CD4-positive, alpha-beta memory T cell (primary cell): ENCODE results near the gene MXRA7. TPM values are rescaled to one million over a fixed set of nuclear protein-coding genes. Genes with fewer than 3 reads are reported as not detected.
"Not testable (repeated sequence)": the region's sequence is repeated elsewhere in the genome, so short reads cannot be mapped to it uniquely, and the experiment has no call there.

Source experiments
- CTCF ChIA-PET: fragments of 350-600 bp; sonication (Branson Sonifier 250); formaldehyde crosslinking; loops from one replicate; lab custom pipeline; 2021; ENCODE audit warnings: inconsistent platforms; ENCODE audit not compliant: partially characterized antibody; lab: Charles Lee
- POLR2A ChIA-PET: fragments of 350-600 bp; sonication (Branson Sonifier 250); formaldehyde crosslinking; loops from one replicate; lab custom pipeline; 2021; ENCODE audit not compliant: partially characterized antibody; lab: Charles Lee
- DNase-seq, 5 donors: peaks; one replicate each; pipeline versions ENCODE4 v3.0.0 to v3.0.0-alpha.2; 2020 to 2022; ENCODE audit warnings: mixed read lengths in 1 of 5
- H3K27ac ChIP-seq: one replicate; pipeline ENCODE4 v1.7.0; 2013; ENCODE audit warnings: low read depth, low read length
- H3K27me3 ChIP-seq: 2 replicates; pipeline ENCODE4 v1.7.0; 2013; ENCODE audit warnings: mild to moderate bottlenecking, low read length, moderate library complexity; ENCODE audit not compliant: insufficient read depth
- H3K36me3 ChIP-seq: 2 replicates; pipeline ENCODE4 v1.7.0; 2013; ENCODE audit warnings: mild to moderate bottlenecking, low read length, moderate library complexity; ENCODE audit not compliant: insufficient read depth
- H3K4me1 ChIP-seq: 2 replicates; pipeline ENCODE4 v1.7.0; 2013; ENCODE audit warnings: mild to moderate bottlenecking, low read length, moderate library complexity; ENCODE audit not compliant: insufficient read depth
- H3K4me3 ChIP-seq, 2 donors: one replicate each; pipeline ENCODE4 v1.7.0; 2013; ENCODE audit warnings: low read length in 2 of 2, mild to moderate bottlenecking in 1 of 2
- H3K9me3 ChIP-seq, 2 donors: one replicate each; pipeline ENCODE4 v1.7.0; 2013; ENCODE audit warnings: low read length in 2 of 2, control low read depth in 1 of 2; ENCODE audit not compliant: control insufficient read depth in 1 of 2
- H3K27ac Mint-ChIP-seq, 7 donors: one replicate each; pipeline ENCODE4 v1.8.0; 2020 to 2021; ENCODE audit warnings: mixed read lengths in 7 of 7, mild to moderate bottlenecking in 6 of 7, inconsistent platforms in 3 of 7, moderate library complexity in 3 of 7
- H3K27me3 Mint-ChIP-seq, 2 donors: one replicate each; pipeline ENCODE4 v1.8.0; 2020 to 2021; ENCODE audit warnings: mixed read lengths in 2 of 2
- H3K36me3 Mint-ChIP-seq, 2 donors: one replicate each; pipeline ENCODE4 v1.8.0; 2020 to 2021; ENCODE audit warnings: mixed read lengths in 2 of 2, inconsistent platforms in 1 of 2, mild to moderate bottlenecking in 1 of 2
- H3K4me1 Mint-ChIP-seq, 4 donors: one replicate each; pipeline ENCODE4 v1.8.0; 2020 to 2021; ENCODE audit warnings: mixed read lengths in 4 of 4, mild to moderate bottlenecking in 1 of 4
- H3K4me3 Mint-ChIP-seq, 8 donors: one replicate each; pipeline ENCODE4 v1.8.0; 2020 to 2021; ENCODE audit warnings: mixed read lengths in 8 of 8, mild to moderate bottlenecking in 7 of 8, moderate library complexity in 6 of 8, inconsistent platforms in 3 of 8
- H3K9me3 Mint-ChIP-seq, 8 donors: one replicate each; pipeline ENCODE4 v1.8.0; 2020 to 2021; ENCODE audit warnings: mixed read lengths in 8 of 8, mild to moderate bottlenecking in 5 of 8, inconsistent platforms in 3 of 8, moderate library complexity in 1 of 8
- intact Hi-C: fragments of 100-400 bp; cut with micrococcal nuclease; formaldehyde crosslinking; loops from one replicate; pipeline ENCODE4 v1.15.1; 2023
- polyA plus RNA-seq, 2 donors: library from polyadenylated mRNA; unstranded; fragments of 300-500 nt; fragmentation: Illumina TruSeq; gene quantifications; one replicate each; pipeline ENCODE4 v1.2.3, GENCODE V29; 2021
- total RNA-seq, 2 experiments: library from RNA; stranded (reverse); gene quantifications; one replicate each; pipeline ENCODE4 v1.2.3, GENCODE V29; 2021

MXRA7 gene
- total and polyA plus RNA-seq, 4 experiments from 2014 or later: 5.3 to 15.0 (median 7.7) TPM

DNA sequence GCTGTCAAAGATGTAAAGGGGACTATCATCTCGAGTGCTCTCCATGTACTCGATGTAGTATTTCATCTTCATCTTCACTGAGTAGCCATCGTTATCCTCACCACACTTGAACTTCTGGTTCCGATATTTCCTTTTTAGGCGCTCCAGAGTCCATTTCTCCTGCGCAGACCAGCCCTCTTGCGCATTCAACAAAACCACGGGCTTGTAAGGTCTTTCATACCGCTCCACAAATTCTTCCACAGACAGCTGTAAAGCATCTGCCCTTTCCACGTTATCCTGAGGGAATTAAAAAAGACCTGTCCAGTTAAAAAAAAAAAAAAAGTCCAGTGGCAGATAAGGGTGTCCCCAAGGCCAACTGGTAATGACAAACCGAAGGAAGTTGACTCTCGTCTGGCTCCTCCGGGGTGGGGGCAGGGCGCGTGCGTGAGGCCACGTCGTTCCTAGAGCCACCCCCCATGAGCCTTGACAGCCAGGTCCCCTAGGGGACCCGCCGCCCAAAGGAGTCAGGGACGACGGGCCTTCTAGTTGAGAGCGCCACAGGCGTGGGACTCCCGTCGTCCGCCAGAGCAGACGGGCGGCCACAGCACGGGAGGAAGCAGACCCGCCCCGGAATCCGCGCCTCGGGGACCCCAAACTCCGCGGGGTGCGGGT, 14.9 kb upstream of the MXRA7 start:
- Mint-ChIP-seq H3K4me1 (peaks cover 26 to 76% (median 50%) of the 10 kb centered on the region in 4 donors), H3K36me3 (peaks cover 21 to 61% of the 10 kb centered on the region in 2 donors), H3K9me3 (no peaks in the 10 kb centered on the region), H3K27ac (peak overlapping the region; percentile 94 to 98 (median 97)), H3K4me3 (peak overlapping the region; percentile 93 to 99 (median 96)), H3K27me3 (no peaks in the 10 kb centered on the region)
- Histone ChIP-seq H3K4me3 (peak overlapping the region; percentile 52 to 76), H3K9me3 (no peaks in the 10 kb centered on the region), H3K36me3 (peaks cover 44% of the 10 kb centered on the region), H3K27me3 (no peaks in the 10 kb centered on the region), H3K4me1 (peaks cover 72% of the 10 kb centered on the region), H3K27ac (peak overlapping the region; percentile 97)
- peak; percentile 66 to 83 (median 70) for DNase-seq
- CTCF ChIA-PET: interaction anchor here (0.7 to 6.3 kb wide), 5 partner anchors 11 to 1209 kb away, joined by 3 to 54 read pairs (median 4); partner anchors contain the start of gene TSEN54
- intact Hi-C loops: loop anchor here (1.0 to 5.0 kb wide), 6 partner anchors 12 to 208 kb away; partner anchors contain the start of gene SRSF2
- POLR2A ChIA-PET: interaction anchor here (0.6 to 9.5 kb wide), 17 partner anchors 10 to 1233 kb away, joined by 3 to 283 read pairs (median 8); partner anchors contain the start of genes MFSD11, MXRA7, RHBDF2 and SRSF2

DNA sequence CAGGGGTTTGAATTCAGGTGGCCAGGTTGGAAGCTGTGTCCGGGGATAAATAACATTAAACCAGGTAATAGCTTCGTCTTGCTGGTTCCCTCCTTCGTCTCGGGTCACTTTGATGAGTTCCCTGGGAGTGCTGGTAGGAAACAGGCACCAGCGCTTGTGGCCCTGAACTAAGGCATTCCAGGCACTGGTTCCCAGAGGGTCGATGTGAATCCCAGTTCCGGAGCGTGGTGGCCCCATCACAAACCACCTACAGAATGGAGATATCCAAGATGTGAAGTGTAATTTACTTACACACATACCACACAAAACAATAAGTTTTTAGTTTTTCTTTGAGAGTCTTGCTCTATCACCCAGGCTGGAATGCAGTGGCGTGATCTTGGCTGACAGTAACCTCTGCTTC, 13.0 kb upstream of the MXRA7 start:
- no peak overlapping the region for H3K4me3 ChIP-seq
- no peak for DNase-seq
- no peaks in the 10 kb centered on the region for H3K27me3 ChIP-seq
- no peak overlapping the region for H3K27ac ChIP-seq
- POLR2A ChIA-PET: interaction anchor here (1.3 to 9.5 kb wide), 2 partner anchors 10 to 14 kb away, joined by 6 to 283 read pairs; partner anchors contain the start of genes MFSD11 and SRSF2
- intact Hi-C loops: no loop called here
- H3K27me3 Mint-ChIP-seq: no peaks in the 10 kb centered on the region
- H3K36me3 Mint-ChIP-seq: peaks cover 37 to 69% of the 10 kb centered on the region in 2 donors
- H3K4me1 Mint-ChIP-seq: peaks cover 20 to 66% (median 43%) of the 10 kb centered on the region in 4 donors
- peak overlapping the region in 4 of 8 donors; percentile 31 to 97 (median 44) for H3K4me3 Mint-ChIP-seq
- CTCF ChIA-PET: interaction anchor here (2.0 to 6.3 kb wide), 2 partner anchors 10 to 100 kb away, joined by 5 to 54 read pairs; no protein-coding TSS in a partner anchor
- H3K36me3 ChIP-seq: peaks cover 56% of the 10 kb centered on the region
- no peaks in the 10 kb centered on the region for H3K9me3 ChIP-seq
- peaks cover 55% of the 10 kb centered on the region for H3K4me1 ChIP-seq
- H3K9me3 Mint-ChIP-seq: no peaks in the 10 kb centered on the region
- H3K27ac Mint-ChIP-seq: peak overlapping the region in 2 of 7 donors; percentile 55 to 98

DNA sequence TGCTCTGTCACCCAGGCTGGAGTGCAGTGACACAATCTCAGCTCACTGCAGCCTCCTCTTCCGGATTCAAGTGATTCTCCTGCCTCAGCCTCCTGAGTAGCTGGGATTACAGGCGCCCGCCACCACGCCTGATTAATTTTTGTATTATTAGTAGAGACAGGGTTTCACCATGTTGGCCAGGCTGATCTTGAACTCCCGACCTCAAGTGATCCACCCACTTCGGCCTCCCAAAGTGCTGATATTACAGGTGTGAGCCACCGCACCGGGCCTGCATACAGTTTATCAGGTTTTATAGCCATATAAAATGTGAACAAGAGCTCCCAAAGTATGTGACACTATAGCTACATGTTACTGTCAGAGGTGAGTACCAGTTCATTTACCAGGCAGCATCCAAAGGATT, 12.2 kb upstream of the MXRA7 start:
- H3K27me3 ChIP-seq, H3K27ac ChIP-seq, H3K9me3 Mint-ChIP-seq, H3K9me3 ChIP-seq, H3K4me3 ChIP-seq, DNase-seq, intact Hi-C loops, H3K27me3 Mint-ChIP-seq: not testable (repeated sequence)
- CTCF ChIA-PET: interaction anchor here (2.0 to 6.3 kb wide), 2 partner anchors 9 to 99 kb away, joined by 5 to 54 read pairs; no protein-coding TSS in a partner anchor
- Mint-ChIP-seq H3K27ac (peak overlapping the region in 5 of 7 donors; percentile 17 to 98 (median 68)), H3K36me3 (peaks cover 46 to 77% of the 10 kb centered on the region in 2 donors), H3K4me1 (peaks cover 18 to 62% (median 41%) of the 10 kb centered on the region in 4 donors), H3K4me3 (peak overlapping the region in 5 of 8 donors; percentile 32 to 51 (median 40))
- Histone ChIP-seq H3K4me1 (peaks cover 46% of the 10 kb centered on the region), H3K36me3 (peaks cover 64% of the 10 kb centered on the region)
- POLR2A ChIA-PET: interaction anchor here (1.3 to 9.5 kb wide), 2 partner anchors 9 to 15 kb away, joined by 6 to 283 read pairs; partner anchors contain the start of genes MFSD11 and SRSF2

DNA sequence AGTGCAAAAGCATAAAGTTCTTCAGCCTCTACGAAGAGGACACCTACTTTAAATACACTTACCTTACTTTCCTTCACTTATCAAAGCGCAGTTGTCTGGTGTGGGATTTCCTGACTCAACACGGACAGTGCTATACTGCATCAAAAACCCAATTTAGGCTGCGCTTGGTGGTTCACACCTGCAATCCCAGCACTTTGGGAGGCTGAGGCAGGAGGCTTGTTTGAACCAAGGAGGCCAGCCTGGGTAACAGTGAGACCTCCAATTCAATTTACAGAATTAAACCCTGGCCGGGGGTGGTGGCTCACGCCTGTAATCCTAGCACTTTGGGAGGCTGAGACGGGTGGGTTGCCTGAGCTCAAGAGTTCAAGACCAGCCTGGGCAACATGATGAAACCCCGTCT, 11.5 kb upstream of the MXRA7 start:
- H3K27ac Mint-ChIP-seq: peak overlapping the region in 2 of 7 donors; percentile 59 to 79

DNA sequence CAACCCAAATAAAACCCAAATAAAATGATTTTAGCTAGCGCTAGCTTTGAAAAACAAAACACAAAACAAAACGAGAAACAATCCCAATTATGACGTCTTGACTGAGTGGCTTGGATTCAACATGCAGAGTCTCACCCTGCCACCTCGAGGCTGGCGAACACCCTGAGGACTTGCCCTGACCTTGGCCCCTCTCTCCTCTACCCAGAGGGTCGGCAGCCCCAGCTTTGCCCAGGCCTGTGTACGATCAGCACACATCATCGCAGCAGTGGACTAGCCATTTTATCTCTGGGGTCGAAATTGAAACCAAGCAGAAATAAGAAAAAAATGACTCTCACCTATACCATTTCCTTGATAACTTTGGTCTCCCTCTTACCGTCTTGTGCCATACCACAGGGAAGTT, 10.7 kb upstream of the MXRA7 start:
- Histone ChIP-seq H3K9me3 (no peaks in the 10 kb centered on the region), H3K4me1 (peaks cover 47% of the 10 kb centered on the region), H3K27ac (no peak overlapping the region), H3K4me3 (no peak overlapping the region), H3K36me3 (peaks cover 74% of the 10 kb centered on the region), H3K27me3 (no peaks in the 10 kb centered on the region)
- Mint-ChIP-seq H3K27me3 (no peaks in the 10 kb centered on the region), H3K4me1 (peaks cover 15 to 56% (median 36%) of the 10 kb centered on the region in 4 donors), H3K36me3 (peaks cover 49 to 76% of the 10 kb centered on the region in 2 donors), H3K27ac (peak overlapping the region in 3 of 7 donors; percentile 59 to 76 (median 61)), H3K9me3 (no peaks in the 10 kb centered on the region), H3K4me3 (peak overlapping the region in 2 of 8 donors; percentile 26 to 54)
- DNase-seq: no peak
- POLR2A ChIA-PET: interaction anchor here (9.5 kb wide), 1 partner anchor 16 kb away, joined by 283 read pairs; the partner anchor contains the start of genes MFSD11 and SRSF2
- CTCF ChIA-PET: interaction anchor here (1.0 kb wide), 1 partner anchor 198 kb away, joined by 3 read pairs; no protein-coding TSS in a partner anchor
- intact Hi-C loops: no loop called here

More for the DNA sequence above, 11.5 kb upstream of the MXRA7 start:
- H3K4me1 ChIP-seq: peaks cover 41% of the 10 kb centered on the region
- H3K4me3 Mint-ChIP-seq: peak overlapping the region in 1 of 8 donors; percentile 31
- POLR2A ChIA-PET: interaction anchor here (9.5 kb wide), 1 partner anchor 16 kb away, joined by 283 read pairs; the partner anchor contains the start of genes MFSD11 and SRSF2
- H3K4me1 Mint-ChIP-seq: peaks cover 14 to 55% (median 35%) of the 10 kb centered on the region in 4 donors
- CTCF ChIA-PET: interaction anchor here (1.0 kb wide), 1 partner anchor 199 kb away, joined by 3 read pairs; no protein-coding TSS in a partner anchor
- peaks cover 67% of the 10 kb centered on the region for H3K36me3 ChIP-seq
- no peak overlapping the region for H3K4me3 ChIP-seq
- DNase-seq: no peak
- no peak overlapping the region for H3K27ac ChIP-seq
- H3K9me3 Mint-ChIP-seq: no peaks in the 10 kb centered on the region
- peaks cover 46 to 73% of the 10 kb centered on the region in 2 donors for H3K36me3 Mint-ChIP-seq
- H3K27me3 ChIP-seq: no peaks in the 10 kb centered on the region
- intact Hi-C loops: no loop called here
- H3K9me3 ChIP-seq: no peaks in the 10 kb centered on the region
- H3K27me3 Mint-ChIP-seq: no peaks in the 10 kb centered on the region

DNA sequence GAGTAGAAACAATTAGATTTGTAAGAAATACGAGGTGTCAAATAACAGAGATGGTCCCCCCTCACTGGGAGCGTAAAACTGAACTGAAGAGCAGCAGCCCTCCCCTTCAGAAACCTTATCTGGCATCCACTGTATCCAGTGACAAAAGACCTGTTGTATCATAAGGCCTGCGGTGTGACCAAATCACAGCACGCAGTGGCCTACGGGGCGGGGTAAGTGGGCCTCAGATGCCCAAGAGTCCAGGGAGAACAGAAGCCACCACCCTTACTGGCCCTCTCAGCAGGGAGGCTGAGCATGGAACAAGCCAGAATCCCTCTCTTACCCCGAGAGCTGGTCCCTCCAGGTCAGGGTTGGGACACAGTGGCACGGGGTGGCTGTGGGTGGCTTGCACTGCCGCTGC, 10.2 kb upstream of the MXRA7 start:
- H3K36me3 ChIP-seq: peaks cover 80% of the 10 kb centered on the region
- peaks cover 50% of the 10 kb centered on the region for H3K4me1 ChIP-seq
- H3K9me3 ChIP-seq: no peaks in the 10 kb centered on the region
- DNase-seq: no peak
- Mint-ChIP-seq H3K36me3 (peaks cover 54 to 78% of the 10 kb centered on the region in 2 donors), H3K27me3 (no peaks in the 10 kb centered on the region), H3K4me1 (peaks cover 19 to 58% (median 39%) of the 10 kb centered on the region in 4 donors), H3K9me3 (no peaks in the 10 kb centered on the region), H3K27ac (peak overlapping the region in 5 of 7 donors; percentile 13 to 74 (median 55)), H3K4me3 (no peak overlapping the region)
- intact Hi-C loops: no loop called here
- POLR2A ChIA-PET: interaction anchor here (9.5 kb wide), 1 partner anchor 17 kb away, joined by 283 read pairs; the partner anchor contains the start of genes MFSD11 and SRSF2
- H3K27ac ChIP-seq: no peak overlapping the region
- H3K4me3 ChIP-seq: no peak overlapping the region
- H3K27me3 ChIP-seq: no peaks in the 10 kb centered on the region
- CTCF ChIA-PET: no interaction called here
